Measurements from ENCODE around the gene CORO2A. TPM values are rescaled to one million over a fixed set of nuclear protein-coding genes. Genes with fewer than 3 reads are reported as not detected.

CORO2A gene
- total and polyA plus RNA-seq, 2 of the 4 experiments (the other 2 are of a cell fraction), result 1.9 to 2.2 TPM

DNA sequence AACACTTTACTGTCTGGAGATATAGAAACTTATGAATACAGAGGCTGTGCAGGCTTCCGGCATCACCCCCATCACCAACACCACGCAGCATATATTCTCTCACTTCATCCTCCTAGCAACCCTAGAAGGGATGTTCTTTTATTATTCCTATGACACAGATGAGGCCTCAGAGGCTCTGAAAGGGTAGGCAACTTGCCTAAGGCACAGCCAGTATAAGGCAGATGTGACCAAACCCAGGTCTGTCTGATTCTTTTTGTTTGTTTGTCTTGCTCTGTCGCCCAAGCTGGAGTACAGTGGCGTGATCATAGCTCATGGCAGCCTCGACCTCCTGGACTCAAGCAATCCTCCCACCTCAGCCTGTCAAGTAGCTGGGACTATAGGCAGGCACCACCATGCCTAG is 22.8 kb upstream of the CORO2A start:
- H3K79me1 ChIP-seq (ENCODE audit: low read depth in 1 of 2, low read length in 2 of 2), result peaks cover 3 to 51% of the 10 kb centered on the region in 2 experiments
- H2BK20ac ChIP-seq (ENCODE audit: low read depth, low read length), result peak overlapping the region; percentile 40
- H4K8ac ChIP-seq (ENCODE audit: low read depth in 2 of 2, low read length in 2 of 2), result peak overlapping the region in 1 of 2 experiments; percentile 44; a peak in 2 of 4 replicates
- no TSS peak for BruUV-seq (replicated peaks)
- H4K5ac ChIP-seq (ENCODE audit: low read depth, low read length), result no peak overlapping the region
- DNase-seq (peak; percentile 65), ATAC-seq (ENCODE audit: low read depth) (peak; percentile 52)
- no peaks in the 10 kb centered on the region for H3K27me3 ChIP-seq (ENCODE audit: control insufficient read depth, insufficient read depth, low read length)
- H2BK15ac ChIP-seq (ENCODE audit: low read depth, low read length), result peak overlapping the region; percentile 11; the same call in 1 of the 3 replicates
- no peak overlapping the region for H3K56ac ChIP-seq (ENCODE audit: extremely low read depth, insufficient read depth, low read length)
- H3K27ac ChIP-seq (ENCODE audit: insufficient read depth, low read length), result no peak overlapping the region; the same call in 1 of the 2 replicates
- ChIA-PET POLR2A (ENCODE audit: unreplicated experiment) (no interaction called here), CTCF (interaction anchor here (0.6 to 0.8 kb wide), 2 partner anchors 12 to 273 kb away, joined by 3 read pairs; no protein-coding TSS in a partner anchor)
- peak overlapping the region; percentile 90 for H2AK9ac ChIP-seq (replicated peaks; ENCODE audit: low read depth, low read length, poor library complexity)
- no peak overlapping the region; the same call in 1 of the 2 replicates for H4K91ac ChIP-seq (ENCODE audit: insufficient read depth, low read depth, low read length)
- dilution Hi-C loops (cut with HindIII; ENCODE audit: low sequenced_read_pairs, unreplicated experiment) (no loop called here), intact Hi-C loops (cut with micrococcal nuclease) (no loop called here), in situ Hi-C loops (cut with MboI; ENCODE audit: low sequenced_read_pairs) (no loop called here)
- H2AFZ ChIP-seq (replicated peaks; ENCODE audit: low read length, poor library complexity), result peak overlapping the region; percentile 38
- H3K18ac ChIP-seq (ENCODE audit: low read depth, low read length), result peak overlapping the region; percentile 43; the same call in 1 of the 2 replicates
- 0 out of 2 replicates have a peak overlapping the region, but pooled peaks have one; percentile 25 for H2AK5ac ChIP-seq (ENCODE audit: low read depth, low read length)
- no peaks in the 10 kb centered on the region for H3K9me3 ChIP-seq (ENCODE audit: control insufficient read depth, insufficient read depth, low read length)
- H3K36me3 ChIP-seq (ENCODE audit: control insufficient read depth, insufficient read depth, low read length), result peaks cover 15% of the 10 kb centered on the region
- H3K4me1 ChIP-seq (ENCODE audit: control insufficient read depth, insufficient read depth, low read length), result peaks cover 11% of the 10 kb centered on the region
- H3K23ac ChIP-seq (ENCODE audit: low read depth, low read length), result peak overlapping the region; percentile 63; the same call in 1 of the 2 replicates
- no peaks in the 10 kb centered on the region for H4K20me1 ChIP-seq (ENCODE audit: insufficient read depth, low read length)
- TF ChIP-seq, protein P1, sequence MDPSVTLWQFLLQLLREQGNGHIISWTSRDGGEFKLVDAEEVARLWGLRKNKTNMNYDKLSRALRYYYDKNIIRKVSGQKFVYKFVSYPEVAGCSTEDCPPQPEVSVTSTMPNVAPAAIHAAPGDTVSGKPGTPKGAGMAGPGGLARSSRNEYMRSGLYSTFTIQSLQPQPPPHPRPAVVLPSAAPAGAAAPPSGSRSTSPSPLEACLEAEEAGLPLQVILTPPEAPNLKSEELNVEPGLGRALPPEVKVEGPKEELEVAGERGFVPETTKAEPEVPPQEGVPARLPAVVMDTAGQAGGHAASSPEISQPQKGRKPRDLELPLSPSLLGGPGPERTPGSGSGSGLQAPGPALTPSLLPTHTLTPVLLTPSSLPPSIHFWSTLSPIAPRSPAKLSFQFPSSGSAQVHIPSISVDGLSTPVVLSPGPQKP (IDR thresholded peaks at IDR 0.05; ENCODE audit: borderline replicate concordance, low read depth, low read length), result no peak
- TF ChIP-seq, protein P2, sequence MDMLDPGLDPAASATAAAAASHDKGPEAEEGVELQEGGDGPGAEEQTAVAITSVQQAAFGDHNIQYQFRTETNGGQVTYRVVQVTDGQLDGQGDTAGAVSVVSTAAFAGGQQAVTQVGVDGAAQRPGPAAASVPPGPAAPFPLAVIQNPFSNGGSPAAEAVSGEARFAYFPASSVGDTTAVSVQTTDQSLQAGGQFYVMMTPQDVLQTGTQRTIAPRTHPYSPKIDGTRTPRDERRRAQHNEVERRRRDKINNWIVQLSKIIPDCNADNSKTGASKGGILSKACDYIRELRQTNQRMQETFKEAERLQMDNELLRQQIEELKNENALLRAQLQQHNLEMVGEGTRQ (IDR thresholded peaks at IDR 0.05; ENCODE audit: low read depth, low read length), result no peak
- TF ChIP-seq CEBPB (IDR thresholded peaks at IDR 0.05; ENCODE audit: low read depth, low read length), result no peak
- no peak for TF ChIP-seq SMC3 (IDR thresholded peaks at IDR 0.05; ENCODE audit: low read depth, low read length)
- no peak for TF ChIP-seq RCOR1 (IDR thresholded peaks at IDR 0.05; ENCODE audit: insufficient replicate concordance, low read length)
- no peak for TF ChIP-seq RAD21 (IDR thresholded peaks at IDR 0.05; ENCODE audit: low read length)
- TF ChIP-seq, protein P3, sequence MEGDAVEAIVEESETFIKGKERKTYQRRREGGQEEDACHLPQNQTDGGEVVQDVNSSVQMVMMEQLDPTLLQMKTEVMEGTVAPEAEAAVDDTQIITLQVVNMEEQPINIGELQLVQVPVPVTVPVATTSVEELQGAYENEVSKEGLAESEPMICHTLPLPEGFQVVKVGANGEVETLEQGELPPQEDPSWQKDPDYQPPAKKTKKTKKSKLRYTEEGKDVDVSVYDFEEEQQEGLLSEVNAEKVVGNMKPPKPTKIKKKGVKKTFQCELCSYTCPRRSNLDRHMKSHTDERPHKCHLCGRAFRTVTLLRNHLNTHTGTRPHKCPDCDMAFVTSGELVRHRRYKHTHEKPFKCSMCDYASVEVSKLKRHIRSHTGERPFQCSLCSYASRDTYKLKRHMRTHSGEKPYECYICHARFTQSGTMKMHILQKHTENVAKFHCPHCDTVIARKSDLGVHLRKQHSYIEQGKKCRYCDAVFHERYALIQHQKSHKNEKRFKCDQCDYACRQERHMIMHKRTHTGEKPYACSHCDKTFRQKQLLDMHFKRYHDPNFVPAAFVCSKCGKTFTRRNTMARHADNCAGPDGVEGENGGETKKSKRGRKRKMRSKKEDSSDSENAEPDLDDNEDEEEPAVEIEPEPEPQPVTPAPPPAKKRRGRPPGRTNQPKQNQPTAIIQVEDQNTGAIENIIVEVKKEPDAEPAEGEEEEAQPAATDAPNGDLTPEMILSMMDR (conservative IDR thresholded peaks at IDR 0.05; ENCODE audit: low read depth, low read length), result no peak
- no peak for TF ChIP-seq FOS (IDR thresholded peaks at IDR 0.05; ENCODE audit: low read depth, low read length)
- no peak for TF ChIP-seq POLR2A (IDR thresholded peaks at IDR 0.05; ENCODE audit: low read depth, low read length)
- H3K4me3 ChIP-seq (ENCODE audit: insufficient read depth, low read depth, low read length), result no peak overlapping the region
- 0% methylated on average over 1 of the region's 5 CpGs; no CpG with 5 or more reads in 1 of the 2 experiments for WGBS, 2 experiments (ENCODE audit: extremely low coverage in 2 of 2, insufficient read length in 1 of 2)
- H3K4ac ChIP-seq (ENCODE audit: low read depth, low read length), result peak overlapping the region; percentile 87
- peak overlapping the region; percentile 76 for H3K14ac ChIP-seq (replicated peaks; ENCODE audit: low read depth, low read length)
- peak overlapping the region; percentile 48 for H2BK5ac ChIP-seq (ENCODE audit: low read depth, low read length, poor library complexity, severe bottlenecking)
- H2BK120ac ChIP-seq (ENCODE audit: low read depth, low read length), result peak overlapping the region; percentile 59
- H3K4me2 ChIP-seq (ENCODE audit: low read depth, low read length), result no peak overlapping the region
- no peak overlapping the region for H3K9ac ChIP-seq (ENCODE audit: low read depth, low read length)
- H3K9me1 ChIP-seq (ENCODE audit: insufficient read depth, low read length), result peaks cover 10% of the 10 kb centered on the region

All from IMR-90 (cell line).